ENCODE results near the gene IL7R. TPM values are rescaled to one million over a fixed set of nuclear protein-coding genes. Genes with fewer than 3 reads are reported as not detected.
"Not testable (repeated sequence)": the region's sequence is repeated elsewhere in the genome, so short reads cannot be mapped to it uniquely, and the experiment has no call there.

The IL7R gene
- total and polyA plus RNA-seq, 8 donors = 2.2 to 124 (median 7.5) TPM

- DNase-seq = peak in 1 of 2 donors; percentile 66
- TF ChIP-seq POLR2AphosphoS5 (IDR thresholded peaks at IDR 0.05) (no peak), CTCF (IDR thresholded peaks at IDR 0.05) (no peak), POLR2A (IDR thresholded peaks at IDR 0.05) (no peak), EP300 (IDR thresholded peaks at IDR 0.05) (no peak)
- no peak overlapping the region for H3K4me3 ChIP-seq
- H3K36me3 ChIP-seq = no peaks in the 10 kb centered on the region
- WGBS, 5 donors = 56 to 79% (median 78%) methylated on average over 1 of the region's 1 CpG
- H3K4me1 ChIP-seq = no peaks in the 10 kb centered on the region
- H3K27ac ChIP-seq = peak overlapping the region in 4 of 5 donors; percentile 45 to 54 (median 47)
- no peaks in the 10 kb centered on the region for H3K27me3 ChIP-seq
- no peaks in the 10 kb centered on the region for H3K9me3 ChIP-seq
- intact Hi-C loops (cut with DNase I; ENCODE audit: low total_unique reads) = no loop called here
Observed at GRCh38 chr5:35854248-35854647, 2.4 kb upstream of the IL7R start.

GRCh38 chr5:35855187-35855586, 1.5 kb upstream of the IL7R start:
- WGBS, 5 donors = 52 to 75% (median 74%) methylated on average over 1 of the region's 1 CpG

GRCh38 chr5:35856186-35856764, 416 bp upstream of the IL7R start:
- H3K4me3 ChIP-seq = not testable (repeated sequence)
- 84 to 93% (median 89%) methylated on average over 5 of the region's 5 CpGs for WGBS, 5 donors

More at GRCh38 chr5:35855187-35855586, 1.5 kb upstream of the IL7R start:
- H3K4me1 ChIP-seq = no peaks in the 10 kb centered on the region
- intact Hi-C loops (cut with DNase I; ENCODE audit: low total_unique reads) = no loop called here
- H3K27me3 ChIP-seq = no peaks in the 10 kb centered on the region
- peak overlapping the region in 4 of 5 donors; percentile 3 to 35 (median 10) for H3K27ac ChIP-seq
- no peaks in the 10 kb centered on the region for H3K36me3 ChIP-seq
- TF ChIP-seq POLR2AphosphoS5 (IDR thresholded peaks at IDR 0.05) = no peak
- TF ChIP-seq EP300 (IDR thresholded peaks at IDR 0.05) = no peak
- no peak for TF ChIP-seq CTCF (IDR thresholded peaks at IDR 0.05)
- no peak for TF ChIP-seq POLR2A (IDR thresholded peaks at IDR 0.05)
- no peak for DNase-seq
- no peak overlapping the region for H3K4me3 ChIP-seq
- H3K9me3 ChIP-seq = no peaks in the 10 kb centered on the region

GRCh38 chr5:35857606-35858205, 1.0 kb downstream of the IL7R start:
- intact Hi-C loops (cut with DNase I; ENCODE audit: low total_unique reads) = no loop called here
- Histone ChIP-seq H3K4me1 (no peaks in the 10 kb centered on the region), H3K36me3 (no peaks in the 10 kb centered on the region), H3K4me3 (peak overlapping the region in 2 of 4 donors; percentile 2 to 17), H3K27me3 (no peaks in the 10 kb centered on the region), H3K27ac (peak overlapping the region in 4 of 5 donors; percentile 0 to 31 (median 22)), H3K9me3 (no peaks in the 10 kb centered on the region)
- WGBS, 5 donors = 40 to 58% (median 50%) methylated on average over 2 of the region's 2 CpGs
- no peak for TF ChIP-seq EP300 (IDR thresholded peaks at IDR 0.05)
- no peak for TF ChIP-seq POLR2AphosphoS5 (IDR thresholded peaks at IDR 0.05)
- TF ChIP-seq POLR2A (IDR thresholded peaks at IDR 0.05) = no peak
- TF ChIP-seq CTCF (IDR thresholded peaks at IDR 0.05) = no peak
- no peak for DNase-seq

More at GRCh38 chr5:35856186-35856764, 416 bp upstream of the IL7R start:
- H3K36me3 ChIP-seq; H3K4me1 ChIP-seq; H3K27me3 ChIP-seq; intact Hi-C loops (cut with DNase I; ENCODE audit: low total_unique reads); H3K9me3 ChIP-seq; DNase-seq: not testable (repeated sequence)
- peak overlapping the region in 4 of 5 donors; percentile 3 to 48 (median 40) for H3K27ac ChIP-seq
